ENCODE results near the gene HOXB1.
A peak's percentile ranks its signal among the peaks of the same experiment; 100 is the strongest.

HOXB1 gene

GRCh38 chr17:48553826-48554225 lies 23.0 kb upstream of the HOXB1 start:
- no peak for DNase-seq

DNA sequence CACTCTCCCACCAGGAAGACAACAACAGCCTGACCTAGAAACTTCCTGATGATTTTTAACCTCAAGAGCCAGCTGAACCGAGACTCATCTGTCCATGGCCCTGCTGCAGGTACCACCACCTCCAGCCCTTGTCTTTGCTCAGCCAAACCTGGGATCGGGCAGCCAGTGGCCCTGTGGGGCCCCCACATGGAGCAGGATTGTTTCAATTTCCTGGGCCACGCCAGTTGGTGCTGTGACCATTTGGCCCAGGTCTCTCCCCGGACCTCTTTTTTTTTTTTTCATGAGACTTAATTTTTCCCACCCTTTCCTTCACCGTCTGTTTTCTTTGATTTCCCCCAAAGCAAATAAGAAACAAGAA lies 22.4 kb upstream of the HOXB1 start:
- no peak for DNase-seq

- no peak for DNase-seq
These were observed 21.8 kb upstream of the HOXB1 start for GRCh38 chr17:48552466-48553189.

GRCh38 chr17:48551596-48552465 lies 21.0 kb upstream of the HOXB1 start:
- no peak for DNase-seq

GRCh38 chr17:48551214-48551555 lies 20.4 kb upstream of the HOXB1 start:
- DNase-seq: no peak

DNA sequence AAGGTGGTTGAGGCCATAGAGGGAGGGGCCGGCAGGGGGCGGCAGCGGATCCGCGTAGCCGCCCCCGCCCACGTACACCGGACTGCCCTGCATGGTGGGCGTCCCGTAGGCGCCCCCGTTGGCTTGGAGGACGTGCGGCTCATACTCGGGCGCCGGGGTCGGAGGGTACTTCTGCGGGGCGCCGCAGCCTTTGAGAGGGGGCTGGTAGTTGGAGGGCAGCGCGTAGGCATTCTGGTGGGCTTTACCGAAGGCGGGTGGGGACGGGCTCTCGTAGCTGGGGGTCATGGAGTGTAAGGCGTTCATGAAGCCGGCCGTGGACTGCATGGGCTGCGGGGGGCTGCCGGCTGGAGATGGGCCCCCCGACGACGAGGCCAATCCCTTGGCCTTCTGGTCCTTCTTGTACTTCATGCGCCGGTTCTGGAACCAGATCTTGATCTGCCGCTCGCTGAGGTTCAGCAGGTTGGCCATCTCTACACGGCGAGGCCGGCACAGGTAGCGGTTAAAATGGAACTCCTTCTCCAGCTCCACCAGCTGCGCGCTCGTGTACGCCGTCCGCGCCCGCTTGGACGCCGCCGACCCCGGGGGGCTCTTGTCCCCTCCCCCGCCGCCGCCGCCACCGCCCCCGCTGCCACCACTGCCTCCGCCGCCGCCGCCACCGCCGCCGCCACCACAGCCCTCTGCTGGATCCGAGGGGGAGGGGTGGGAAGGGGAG lies 19.8 kb upstream of the HOXB1 start:
- DNase-seq: no peak

DNA sequence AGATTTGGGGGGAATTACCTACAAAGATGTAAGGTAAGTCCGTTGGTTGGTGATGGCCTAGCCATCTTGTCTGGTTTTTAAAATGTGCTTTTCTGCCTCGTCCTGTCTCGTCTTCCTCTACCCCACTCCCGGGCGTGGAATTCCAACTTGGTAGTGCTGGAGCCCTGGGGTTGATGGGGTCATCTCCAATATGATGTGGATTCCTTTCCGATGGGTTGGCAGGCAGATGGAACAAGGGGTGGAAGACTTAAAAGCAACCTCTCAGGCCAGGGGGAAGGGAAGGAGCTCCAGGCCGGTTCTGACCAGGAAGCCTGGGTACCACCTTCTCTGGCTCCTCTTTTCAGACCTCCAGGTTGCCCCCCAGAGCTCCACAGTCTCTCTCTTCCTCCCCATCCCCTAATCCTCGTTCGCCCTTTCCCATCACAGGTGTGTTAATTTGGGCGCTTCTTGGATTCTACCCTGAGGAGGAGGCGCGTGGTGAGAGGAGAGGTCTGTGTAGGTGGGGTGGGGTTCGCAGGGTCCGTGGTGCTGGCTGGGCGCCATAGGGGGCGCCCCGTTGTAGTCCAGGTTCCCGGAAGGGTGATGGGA lies 19.2 kb upstream of the HOXB1 start:
- no peak for DNase-seq

GRCh38 chr17:48549281-48549630 lies 18.4 kb upstream of the HOXB1 start:
- no peak for DNase-seq

- DNase-seq: no peak
These were observed 17.9 kb upstream of the HOXB1 start for GRCh38 chr17:48548523-48549280.

GRCh38 chr17:48547808-48548522 lies 17.2 kb upstream of the HOXB1 start:
- no peak for DNase-seq

DNA sequence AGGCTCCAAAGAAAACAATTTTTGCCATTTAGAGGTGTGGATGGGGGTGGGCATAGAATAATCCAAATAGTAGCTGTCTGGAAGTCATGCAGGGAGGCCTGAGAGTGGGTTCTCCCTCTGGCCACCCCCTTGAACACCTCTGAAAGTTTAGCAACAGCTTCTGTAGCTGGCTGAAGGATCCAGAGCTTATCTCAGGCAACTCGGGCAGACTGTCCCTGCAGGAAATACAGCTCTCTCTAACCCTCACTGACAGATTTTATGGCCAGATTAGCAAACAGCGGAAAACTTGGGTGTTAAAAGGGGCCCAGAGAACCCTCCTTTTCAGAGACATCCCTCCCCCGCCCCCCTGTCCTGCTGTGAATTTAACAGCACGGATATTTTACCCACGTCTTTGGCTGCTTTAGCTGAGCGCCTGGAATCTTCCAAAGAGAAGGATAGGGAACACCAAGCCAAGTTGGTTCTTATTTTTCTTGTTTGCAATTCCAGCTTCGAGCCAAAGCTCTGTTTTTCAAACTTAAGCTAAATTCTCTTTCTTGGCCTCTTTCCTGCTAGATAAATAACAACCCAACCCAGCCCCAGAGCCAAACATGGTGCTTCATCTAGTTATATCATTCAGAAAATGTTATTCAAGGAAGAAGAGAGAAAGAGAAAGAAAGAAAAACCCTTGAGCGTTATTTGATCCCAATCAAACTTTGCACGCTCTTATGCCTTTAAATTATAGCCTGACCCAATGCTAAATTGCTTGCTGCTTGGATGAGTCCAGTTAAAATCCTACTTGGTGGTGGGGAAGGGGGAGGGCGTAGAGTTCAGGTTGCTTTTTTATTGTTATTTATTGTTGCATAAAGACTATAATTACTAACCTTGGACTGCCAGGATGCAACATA lies 16.4 kb upstream of the HOXB1 start:
- peak; percentile 92 for DNase-seq

DNA sequence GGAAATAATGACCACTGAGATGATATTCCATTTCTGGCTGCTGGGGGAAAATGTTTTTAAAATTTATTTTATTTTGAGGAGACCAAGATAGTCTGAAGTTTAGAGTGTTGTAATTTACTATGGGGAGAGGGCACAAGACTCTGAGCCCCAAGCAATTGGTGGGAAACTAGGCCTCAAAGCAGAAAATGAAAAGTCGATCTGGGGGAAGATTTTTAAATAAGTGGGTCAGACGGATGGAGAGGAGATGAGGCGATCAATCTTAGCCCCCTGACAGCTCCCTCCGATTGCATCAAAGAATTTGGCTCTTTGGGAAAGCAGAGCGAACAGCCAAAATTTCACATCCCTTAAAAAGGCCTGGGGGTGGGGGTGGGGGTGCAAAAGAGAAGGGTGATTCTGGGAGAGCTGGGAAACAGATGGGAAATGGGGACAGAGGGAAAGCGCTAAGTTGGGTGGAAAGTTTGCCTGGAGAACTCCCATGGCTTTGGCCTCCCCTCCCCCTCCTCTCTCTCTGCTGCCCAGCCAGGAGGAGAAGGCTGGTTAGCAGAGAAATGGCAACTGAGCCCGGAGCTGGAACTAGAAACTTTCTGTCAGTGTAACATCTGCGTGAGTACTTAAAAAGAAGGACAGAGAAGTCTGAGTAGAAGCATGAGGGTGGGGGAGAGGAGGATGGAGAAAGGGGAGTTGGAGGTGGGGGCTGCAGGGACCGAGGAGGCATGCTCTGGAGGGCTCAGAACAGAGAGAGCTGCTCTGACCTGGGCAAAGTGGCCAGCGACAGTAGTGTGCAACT lies 15.5 kb upstream of the HOXB1 start:
- no peak for DNase-seq

DNA sequence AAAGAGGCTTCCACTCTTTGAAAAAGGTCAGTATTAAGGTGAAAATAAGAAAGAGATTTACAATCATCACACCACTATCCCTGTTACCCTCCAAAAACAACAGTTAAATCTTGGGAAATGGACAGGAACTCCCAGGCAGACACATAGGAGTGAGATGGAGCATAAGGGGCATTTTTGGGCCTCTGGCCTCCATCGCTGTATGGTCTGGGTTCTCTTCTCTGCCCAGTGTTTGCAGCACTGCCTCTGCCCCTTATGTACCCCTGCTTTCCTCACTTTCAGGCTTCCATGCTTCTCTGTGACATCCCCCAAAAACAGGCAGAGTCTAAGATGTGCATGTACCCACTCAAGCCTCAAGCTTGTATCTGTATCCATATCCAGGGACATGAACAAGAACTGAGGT lies 14.7 kb upstream of the HOXB1 start:
- no peak for DNase-seq

DNA sequence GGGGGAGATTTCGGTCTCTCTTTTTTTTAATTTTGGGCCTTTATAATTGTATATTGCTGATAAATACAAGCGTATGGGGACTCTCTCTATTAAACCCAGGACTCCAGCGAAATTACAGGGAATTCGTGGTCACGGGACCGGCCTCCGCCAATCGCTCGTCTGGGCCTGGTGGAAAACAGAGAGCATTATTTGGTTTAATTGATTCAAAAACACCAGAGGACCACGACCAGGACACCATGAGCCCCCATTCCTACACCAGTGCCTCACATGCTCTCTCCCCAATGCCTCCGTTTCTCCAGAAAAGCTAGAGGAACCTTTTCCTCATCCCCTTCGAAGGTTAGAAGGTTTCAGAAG lies 14.2 kb upstream of the HOXB1 start, which contains the start of gene HOXB2:
Gene HOXB2, minus strand, starts transcription at position 88 of the 354 bp plus-strand sequence. CDS start 198 bp downstream, outside the sequence.
- DNase-seq: peak; percentile 16

GRCh38 chr17:48544349-48545021 lies 13.7 kb upstream of the HOXB1 start:
- peak; percentile 31 for DNase-seq

GRCh38 chr17:48543854-48544348 lies 13.1 kb upstream of the HOXB1 start:
- no peak for DNase-seq

- DNase-seq: no peak
These were observed 12.5 kb upstream of the HOXB1 start for GRCh38 chr17:48543107-48543853.

DNA sequence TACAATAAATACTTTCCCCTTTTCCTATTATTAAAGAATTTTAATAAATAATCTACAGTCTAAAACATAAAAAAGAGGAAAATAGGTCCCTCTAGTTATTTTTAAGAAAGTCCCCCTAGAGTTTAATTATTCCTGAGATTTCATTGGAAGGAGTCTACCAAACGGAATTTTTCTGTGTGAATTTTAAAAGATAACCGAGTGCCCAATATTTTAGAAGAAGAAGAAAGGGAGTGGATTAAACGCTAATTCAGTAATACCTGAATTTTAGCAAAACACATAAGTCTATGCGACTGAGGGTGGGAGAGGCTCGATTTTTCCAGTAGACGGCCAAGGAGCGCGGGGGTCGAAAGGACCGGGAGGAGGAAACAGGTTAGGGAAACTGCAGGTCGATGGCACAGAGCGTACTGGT lies 11.9 kb upstream of the HOXB1 start:
- DNase-seq: no peak

Measured in GF-D8 (cell line).